A673 (cell line): Measurements from ENCODE around the gene SSR2. TPM values are rescaled to one million over a fixed set of nuclear protein-coding genes. Genes with fewer than 3 reads are reported as not detected.

Source experiments
- BruUV-seq: library from RNA; stranded (reverse); fragments of 400-500 nt; replicated peaks from 2 replicates; lab custom pipeline; 2021; lab: Mats Ljungman, UMichigan
- CTCF ChIA-PET: fragments of 300-600 bp; sonication (Branson Sonifier 250); formaldehyde crosslinking; loops from one replicate; lab custom pipeline; 2022; ENCODE audit warnings: antibody characterized with exemption; lab: Charles Lee
- POLR2A ChIA-PET: fragments of 300-600 bp; sonication (Branson Sonifier 250); formaldehyde crosslinking; loops from one replicate; lab custom pipeline; 2022; ENCODE audit warnings: antibody characterized with exemption; ENCODE audit not compliant: low non-redundant PET; lab: Charles Lee
- DNase-seq: peaks from one replicate; pipeline ENCODE4 v3.0.0-alpha.2; 2015; ENCODE audit warnings: low spot score
- H3K27ac ChIP-seq: fragments of 200-600 bp; sonication (generic); 2 replicates; pipeline ENCODE4 v1.5.1; 2016; ENCODE audit warnings: mixed run types, low read depth, mild to moderate bottlenecking, mixed read lengths, antibody characterized with exemption, low read length; ENCODE audit not compliant: poor library complexity, severe bottlenecking
- H3K27me3 ChIP-seq: fragments of 200-600 bp; sonication (generic); replicated peaks from 2 replicates; pipeline ENCODE4 v1.6.1; 2017; ENCODE audit warnings: mixed run types, low read depth, mild to moderate bottlenecking, mixed read lengths, antibody characterized with exemption, low read length; ENCODE audit not compliant: insufficient read depth, poor library complexity
- H3K36me3 ChIP-seq: fragments of 200-600 bp; sonication (generic); 2 replicates; pipeline ENCODE4 v1.6.1; 2016; ENCODE audit warnings: mixed run types, mild to moderate bottlenecking, mixed read lengths, antibody characterized with exemption, low read length; ENCODE audit not compliant: insufficient read depth, poor library complexity, severe bottlenecking
- H3K4me1 ChIP-seq: fragments of 200-600 bp; sonication (generic); 2 replicates; pipeline ENCODE4 v1.6.1; 2017; ENCODE audit warnings: mixed run types, mild to moderate bottlenecking, mixed read lengths, antibody characterized with exemption, low read length; ENCODE audit not compliant: insufficient read depth, poor library complexity, severe bottlenecking
- H3K4me3 ChIP-seq: fragments of 200-600 bp; sonication (generic); 2 replicates; pipeline ENCODE4 v1.5.1; 2016; ENCODE audit warnings: low read depth, mixed run types, mild to moderate bottlenecking, mixed read lengths, low read length; ENCODE audit not compliant: poor library complexity, severe bottlenecking
- H3K9me3 ChIP-seq: fragments of 200-600 bp; sonication (generic); 2 replicates; pipeline ENCODE4 v1.6.1; 2016; ENCODE audit warnings: mixed run types, low read depth, mild to moderate bottlenecking, mixed read lengths, antibody characterized with exemption, low read length; ENCODE audit not compliant: poor library complexity, severe bottlenecking
- CTCF ChIP-seq: fragments of 300-800, 200-600 bp; sonication (generic); conservative IDR thresholded peaks from 2 replicates; pipeline ENCODE4 v1.5.1; 2017; ENCODE audit warnings: low read depth, mild to moderate bottlenecking, antibody characterized with exemption, low read length, moderate library complexity, mixed read lengths
- EZH2 ChIP-seq: fragments of 200-600 bp; sonication (generic); IDR thresholded peaks from 2 replicates; pipeline ENCODE4 v1.6.1; 2017; ENCODE audit warnings: borderline replicate concordance, low read depth, mild to moderate bottlenecking, mixed read lengths, antibody characterized with exemption, low read length; ENCODE audit not compliant: poor library complexity, severe bottlenecking
- intact Hi-C: fragments of 100-400 bp; cut with micrococcal nuclease; formaldehyde crosslinking; loops from one replicate; pipeline ENCODE4 v1.10.0; 2022; ENCODE audit not compliant: unreplicated experiment
- total RNA-seq: library from RNA; stranded (reverse); gene quantifications from 2 replicates; pipeline ENCODE4 v1.2.3, GENCODE V29; 2021

The SSR2 gene
- total RNA-seq, 1 experiment from 2014 or later = 233 TPM

GRCh38 chr1:156009404-156009803 lies 11.3 kb downstream of the SSR2 start:
- TF ChIP-seq CTCF = no peak
- no peak for TF ChIP-seq EZH2
- H3K9me3 ChIP-seq = no peaks in the 10 kb centered on the region
- CTCF ChIA-PET = no interaction called here
- POLR2A ChIA-PET = no interaction called here
- peaks cover 56% of the 10 kb centered on the region for H3K36me3 ChIP-seq
- no peak for DNase-seq
- H3K27ac ChIP-seq = no peak overlapping the region
- no peak overlapping the region for H3K4me3 ChIP-seq
- BruUV-seq = no TSS peak
- H3K4me1 ChIP-seq = no peaks in the 10 kb centered on the region
- intact Hi-C loops = no loop called here
- H3K27me3 ChIP-seq = no peaks in the 10 kb centered on the region

- no peaks in the 10 kb centered on the region for H3K27me3 ChIP-seq
- no peak for DNase-seq
- POLR2A ChIA-PET = interaction anchor here (0.6 kb wide), 1 partner anchor 24 kb away, joined by 9 read pairs; no protein-coding TSS in a partner anchor
- H3K27ac ChIP-seq = no peak overlapping the region
- peaks cover 32% of the 10 kb centered on the region for H3K36me3 ChIP-seq
- no peaks in the 10 kb centered on the region for H3K9me3 ChIP-seq
- BruUV-seq = no TSS peak
- intact Hi-C loops = no loop called here
- H3K4me3 ChIP-seq = no peak overlapping the region
- CTCF ChIA-PET = no interaction called here
- H3K4me1 ChIP-seq = no peaks in the 10 kb centered on the region
- TF ChIP-seq CTCF (no peak), EZH2 (no peak)
Observed at GRCh38 chr1:156006666-156007376, 13.9 kb downstream of the SSR2 start.

- TF ChIP-seq CTCF = no peak
- TF ChIP-seq EZH2 = no peak
- DNase-seq = no peak
- ChIA-PET CTCF (no interaction called here), POLR2A (interaction anchor here (0.6 kb wide), 1 partner anchor 66 kb away, joined by 20 read pairs; no protein-coding TSS in a partner anchor)
- Histone ChIP-seq H3K4me1 (no peaks in the 10 kb centered on the region), H3K4me3 (no peak overlapping the region), H3K27me3 (no peaks in the 10 kb centered on the region), H3K27ac (no peak overlapping the region), H3K36me3 (peaks cover 14% of the 10 kb centered on the region), H3K9me3 (no peaks in the 10 kb centered on the region)
- no TSS peak for BruUV-seq
- intact Hi-C loops = no loop called here
Observed at GRCh38 chr1:156004843-156005584, 15.7 kb downstream of the SSR2 start.
